Measurements from ENCODE around the gene KCNN4.
"Not testable (repeated sequence)": the region's sequence is repeated elsewhere in the genome, so short reads cannot be mapped to it uniquely, and the experiment has no call there.

KCNN4 gene

GRCh38 chr19:43818500-43818899 lies 37.7 kb upstream of the KCNN4 start:
- Histone ChIP-seq H3K36me3 (no peaks in the 10 kb centered on the region), H3K27ac (no peak overlapping the region), H3K27me3 (peaks cover 56% of the 10 kb centered on the region)

GRCh38 chr19:43817454-43817853 lies 36.7 kb upstream of the KCNN4 start:
- not testable (repeated sequence) for H3K36me3 ChIP-seq; H3K27ac ChIP-seq; H3K4me3 ChIP-seq (ENCODE audit: low read depth in 1 of 2, low read length in 1 of 2); H3K4me1 ChIP-seq (ENCODE audit: control insufficient read depth in 1 of 2, insufficient read depth in 1 of 2, low read depth in 1 of 2, low read length in 1 of 2); H3K9me3 ChIP-seq
- H3K27me3 ChIP-seq: peaks cover 46% of the 10 kb centered on the region

More at GRCh38 chr19:43818500-43818899, 37.7 kb upstream of the KCNN4 start:
- H3K4me3 ChIP-seq (ENCODE audit: low read depth in 1 of 2, low read length in 1 of 2): no peak overlapping the region
- H3K4me1 ChIP-seq (ENCODE audit: control insufficient read depth in 1 of 2, insufficient read depth in 1 of 2, low read depth in 1 of 2, low read length in 1 of 2): peaks cover 7 to 8% of the 10 kb centered on the region in 2 experiments
- H3K9me3 ChIP-seq: no peaks in the 10 kb centered on the region
- TF ChIP-seq, protein P1, sequence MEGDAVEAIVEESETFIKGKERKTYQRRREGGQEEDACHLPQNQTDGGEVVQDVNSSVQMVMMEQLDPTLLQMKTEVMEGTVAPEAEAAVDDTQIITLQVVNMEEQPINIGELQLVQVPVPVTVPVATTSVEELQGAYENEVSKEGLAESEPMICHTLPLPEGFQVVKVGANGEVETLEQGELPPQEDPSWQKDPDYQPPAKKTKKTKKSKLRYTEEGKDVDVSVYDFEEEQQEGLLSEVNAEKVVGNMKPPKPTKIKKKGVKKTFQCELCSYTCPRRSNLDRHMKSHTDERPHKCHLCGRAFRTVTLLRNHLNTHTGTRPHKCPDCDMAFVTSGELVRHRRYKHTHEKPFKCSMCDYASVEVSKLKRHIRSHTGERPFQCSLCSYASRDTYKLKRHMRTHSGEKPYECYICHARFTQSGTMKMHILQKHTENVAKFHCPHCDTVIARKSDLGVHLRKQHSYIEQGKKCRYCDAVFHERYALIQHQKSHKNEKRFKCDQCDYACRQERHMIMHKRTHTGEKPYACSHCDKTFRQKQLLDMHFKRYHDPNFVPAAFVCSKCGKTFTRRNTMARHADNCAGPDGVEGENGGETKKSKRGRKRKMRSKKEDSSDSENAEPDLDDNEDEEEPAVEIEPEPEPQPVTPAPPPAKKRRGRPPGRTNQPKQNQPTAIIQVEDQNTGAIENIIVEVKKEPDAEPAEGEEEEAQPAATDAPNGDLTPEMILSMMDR (IDR thresholded peaks at IDR 0.05): no peak

GRCh38 chr19:43814663-43815352 lies 34.0 kb upstream of the KCNN4 start:
- Histone ChIP-seq H3K36me3 (no peaks in the 10 kb centered on the region), H3K9me3 (no peaks in the 10 kb centered on the region), H3K27me3 (peaks cover 20% of the 10 kb centered on the region), H3K4me3 (ENCODE audit: low read depth in 1 of 2, low read length in 1 of 2) (no peak overlapping the region), H3K27ac (no peak overlapping the region), H3K4me1 (ENCODE audit: control insufficient read depth in 1 of 2, insufficient read depth in 1 of 2, low read depth in 1 of 2, low read length in 1 of 2) (no peaks in the 10 kb centered on the region)
- TF ChIP-seq, protein P1 (IDR thresholded peaks at IDR 0.05): no peak

DNA sequence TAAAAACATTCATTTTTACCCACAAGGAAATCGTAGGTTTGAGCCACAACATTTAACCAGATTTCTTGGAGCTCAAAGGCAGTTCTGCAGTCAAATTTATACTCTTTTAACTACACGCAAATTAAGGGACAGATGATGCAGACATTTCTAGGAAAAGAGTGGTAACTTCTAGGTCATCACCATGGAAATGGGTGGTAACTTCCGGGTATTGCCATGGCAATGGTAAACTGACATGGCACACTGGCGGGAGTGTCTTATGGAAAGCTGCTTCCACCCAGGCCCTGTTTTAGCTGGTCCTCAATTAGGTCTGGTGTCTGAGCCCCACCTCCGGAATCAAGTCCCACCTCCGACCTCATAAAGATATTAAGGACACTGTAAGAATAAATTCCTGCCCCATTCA lies 31.9 kb upstream of the KCNN4 start:
- no peaks in the 10 kb centered on the region for H3K36me3 ChIP-seq
- no peak overlapping the region for H3K4me3 ChIP-seq (ENCODE audit: low read depth in 1 of 2, low read length in 1 of 2)
- no peak overlapping the region for H3K27ac ChIP-seq
- peaks cover 9% of the 10 kb centered on the region for H3K27me3 ChIP-seq
- no peaks in the 10 kb centered on the region for H3K4me1 ChIP-seq (ENCODE audit: control insufficient read depth in 1 of 2, insufficient read depth in 1 of 2, low read depth in 1 of 2, low read length in 1 of 2)
- TF ChIP-seq, protein P1 (IDR thresholded peaks at IDR 0.05): no peak
- H3K9me3 ChIP-seq: no peaks in the 10 kb centered on the region

DNA sequence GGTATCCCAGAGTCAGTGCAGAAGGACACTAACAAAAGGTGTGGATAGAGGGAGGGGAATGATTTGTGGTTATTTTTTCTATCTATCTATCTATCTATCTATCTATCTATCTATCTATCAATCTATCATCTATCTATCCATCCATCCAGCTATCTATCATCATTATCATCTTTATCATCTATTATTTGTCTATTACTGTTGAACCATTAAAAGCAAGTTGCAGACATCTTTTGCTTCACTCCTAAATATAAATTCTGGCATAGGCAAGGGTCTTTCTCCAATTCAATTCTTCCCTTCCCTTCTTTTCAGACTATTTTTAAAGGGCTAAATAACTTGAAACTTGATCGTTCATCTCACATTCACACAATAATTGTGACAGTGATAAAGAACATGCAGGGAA lies 31.5 kb upstream of the KCNN4 start:
- Histone ChIP-seq H3K27ac (no peak overlapping the region), H3K4me1 (ENCODE audit: control insufficient read depth in 1 of 2, insufficient read depth in 1 of 2, low read depth in 1 of 2, low read length in 1 of 2) (no peaks in the 10 kb centered on the region), H3K27me3 (peaks cover 12% of the 10 kb centered on the region), H3K4me3 (ENCODE audit: low read depth in 1 of 2, low read length in 1 of 2) (no peak overlapping the region), H3K9me3 (no peaks in the 10 kb centered on the region), H3K36me3 (no peaks in the 10 kb centered on the region)
- TF ChIP-seq, protein P1 (IDR thresholded peaks at IDR 0.05): no peak

GRCh38 chr19:43811837-43812236 lies 31.1 kb upstream of the KCNN4 start:
- no peaks in the 10 kb centered on the region for H3K36me3 ChIP-seq
- peaks cover 12% of the 10 kb centered on the region for H3K27me3 ChIP-seq
- H3K4me1 ChIP-seq (ENCODE audit: control insufficient read depth in 1 of 2, insufficient read depth in 1 of 2, low read depth in 1 of 2, low read length in 1 of 2): no peaks in the 10 kb centered on the region
- no peak overlapping the region for H3K27ac ChIP-seq
- no peaks in the 10 kb centered on the region for H3K9me3 ChIP-seq
- TF ChIP-seq, protein P1 (IDR thresholded peaks at IDR 0.05): no peak
- no peak overlapping the region for H3K4me3 ChIP-seq (ENCODE audit: low read depth in 1 of 2, low read length in 1 of 2)

All from neutrophil (primary cell).